ENCODE data around the gene HIGD2B. TPM values are rescaled to one million over a fixed set of nuclear protein-coding genes. Genes with fewer than 3 reads are reported as not detected.
"Not testable (repeated sequence)": the region's sequence is repeated elsewhere in the genome, so short reads cannot be mapped to it uniquely, and the experiment has no call there.

HIGD2B gene
- total RNA-seq, 1 donor from 2014 or later: not detected

GRCh38 chr15:72682772-72683171 is 3.2 kb downstream of the HIGD2B start:
- Histone ChIP-seq H3K27me3 (ENCODE audit: control insufficient read depth in 3 of 3, insufficient read depth in 3 of 3, low read length in 3 of 3) (peaks cover 0 to 6% (median 2%) of the 10 kb centered on the region in 3 donors), H3K9me3 (ENCODE audit: control insufficient read depth in 3 of 3, low read length in 3 of 3) (no peaks in the 10 kb centered on the region), H3K4me3 (ENCODE audit: low read length in 3 of 3) (no peak overlapping the region), H3K4me1 (ENCODE audit: control insufficient read depth in 3 of 3, insufficient read depth in 3 of 3, low read length in 3 of 3) (peaks cover 4 to 10% (median 8%) of the 10 kb centered on the region in 3 donors), H3K27ac (ENCODE audit: low read depth, low read length) (no peak overlapping the region), H3K36me3 (ENCODE audit: control insufficient read depth in 3 of 3, insufficient read depth in 3 of 3, low read length in 3 of 3) (no peaks in the 10 kb centered on the region), H3K9ac (ENCODE audit: low read depth in 1 of 3, low read length in 3 of 3) (no peak overlapping the region)

- Histone ChIP-seq H3K4me1 (ENCODE audit: control insufficient read depth in 3 of 3, insufficient read depth in 3 of 3, low read length in 3 of 3) (peaks cover 4 to 8% (median 7%) of the 10 kb centered on the region in 3 donors), H3K9me3 (ENCODE audit: control insufficient read depth in 3 of 3, low read length in 3 of 3) (no peaks in the 10 kb centered on the region), H3K9ac (ENCODE audit: low read depth in 1 of 3, low read length in 3 of 3) (no peak overlapping the region), H3K27me3 (ENCODE audit: control insufficient read depth in 3 of 3, insufficient read depth in 3 of 3, low read length in 3 of 3) (peaks cover 0 to 11% (median 2%) of the 10 kb centered on the region in 3 donors), H3K36me3 (ENCODE audit: control insufficient read depth in 3 of 3, insufficient read depth in 3 of 3, low read length in 3 of 3) (no peaks in the 10 kb centered on the region), H3K27ac (ENCODE audit: low read depth, low read length) (no peak overlapping the region), H3K4me3 (ENCODE audit: low read length in 3 of 3) (no peak overlapping the region)
Measured at GRCh38 chr15:72680931-72681330, 5.1 kb downstream of the HIGD2B start.

- no peak overlapping the region for H3K27ac ChIP-seq (ENCODE audit: low read depth, low read length)
- no peak overlapping the region for H3K9ac ChIP-seq (ENCODE audit: low read depth in 1 of 3, low read length in 3 of 3)
- H3K9me3 ChIP-seq (ENCODE audit: control insufficient read depth in 3 of 3, low read length in 3 of 3): no peaks in the 10 kb centered on the region
- peaks cover 0 to 13% (median 2%) of the 10 kb centered on the region in 3 donors for H3K27me3 ChIP-seq (ENCODE audit: control insufficient read depth in 3 of 3, insufficient read depth in 3 of 3, low read length in 3 of 3)
- H3K4me3 ChIP-seq (ENCODE audit: low read length in 3 of 3): no peak overlapping the region
- no peaks in the 10 kb centered on the region for H3K4me1 ChIP-seq (ENCODE audit: control insufficient read depth in 3 of 3, insufficient read depth in 3 of 3, low read length in 3 of 3)
- no peaks in the 10 kb centered on the region for H3K36me3 ChIP-seq (ENCODE audit: control insufficient read depth in 3 of 3, insufficient read depth in 3 of 3, low read length in 3 of 3)
Measured at GRCh38 chr15:72676838-72677237, 9.1 kb downstream of the HIGD2B start.

- Histone ChIP-seq H3K4me1 (ENCODE audit: control insufficient read depth in 3 of 3, insufficient read depth in 3 of 3, low read length in 3 of 3) (peaks cover 4 to 7% (median 5%) of the 10 kb centered on the region in 3 donors), H3K27ac (ENCODE audit: low read depth, low read length) (no peak overlapping the region), H3K36me3 (ENCODE audit: control insufficient read depth in 3 of 3, insufficient read depth in 3 of 3, low read length in 3 of 3) (no peaks in the 10 kb centered on the region), H3K27me3 (ENCODE audit: control insufficient read depth in 3 of 3, insufficient read depth in 3 of 3, low read length in 3 of 3) (peaks cover 0 to 3% (median 3%) of the 10 kb centered on the region in 3 donors), H3K9ac (ENCODE audit: low read depth in 1 of 3, low read length in 3 of 3) (no peak overlapping the region), H3K4me3 (ENCODE audit: low read length in 3 of 3) (no peak overlapping the region), H3K9me3 (ENCODE audit: control insufficient read depth in 3 of 3, low read length in 3 of 3) (no peaks in the 10 kb centered on the region)
Measured at GRCh38 chr15:72671525-72671924, 14.5 kb downstream of the HIGD2B start.

- H3K27ac ChIP-seq (ENCODE audit: low read depth, low read length); H3K27me3 ChIP-seq (ENCODE audit: control insufficient read depth in 3 of 3, insufficient read depth in 3 of 3, low read length in 3 of 3); H3K9me3 ChIP-seq (ENCODE audit: control insufficient read depth in 3 of 3, low read length in 3 of 3); H3K4me1 ChIP-seq (ENCODE audit: control insufficient read depth in 3 of 3, insufficient read depth in 3 of 3, low read length in 3 of 3); H3K36me3 ChIP-seq (ENCODE audit: control insufficient read depth in 3 of 3, insufficient read depth in 3 of 3, low read length in 3 of 3): not testable (repeated sequence)
- peak overlapping the region in 2 of 3 donors; percentile 56 to 74 for H3K4me3 ChIP-seq (ENCODE audit: low read length in 3 of 3)
- H3K9ac ChIP-seq (ENCODE audit: low read depth in 1 of 3, low read length in 3 of 3): peak overlapping the region in 1 of 3 donors; percentile 73
Measured at GRCh38 chr15:72670656-72671352, 15.2 kb downstream of the HIGD2B start.

GRCh38 chr15:72669803-72670202 is 16.2 kb downstream of the HIGD2B start:
- not testable (repeated sequence) for H3K4me1 ChIP-seq (ENCODE audit: control insufficient read depth in 3 of 3, insufficient read depth in 3 of 3, low read length in 3 of 3); H3K9me3 ChIP-seq (ENCODE audit: control insufficient read depth in 3 of 3, low read length in 3 of 3); H3K27me3 ChIP-seq (ENCODE audit: control insufficient read depth in 3 of 3, insufficient read depth in 3 of 3, low read length in 3 of 3); H3K4me3 ChIP-seq (ENCODE audit: low read length in 3 of 3); H3K9ac ChIP-seq (ENCODE audit: low read depth in 1 of 3, low read length in 3 of 3); H3K27ac ChIP-seq (ENCODE audit: low read depth, low read length); H3K36me3 ChIP-seq (ENCODE audit: control insufficient read depth in 3 of 3, insufficient read depth in 3 of 3, low read length in 3 of 3)

- not testable (repeated sequence) for H3K36me3 ChIP-seq (ENCODE audit: control insufficient read depth in 3 of 3, insufficient read depth in 3 of 3, low read length in 3 of 3); H3K27ac ChIP-seq (ENCODE audit: low read depth, low read length); H3K9ac ChIP-seq (ENCODE audit: low read depth in 1 of 3, low read length in 3 of 3); H3K4me1 ChIP-seq (ENCODE audit: control insufficient read depth in 3 of 3, insufficient read depth in 3 of 3, low read length in 3 of 3); H3K27me3 ChIP-seq (ENCODE audit: control insufficient read depth in 3 of 3, insufficient read depth in 3 of 3, low read length in 3 of 3); H3K9me3 ChIP-seq (ENCODE audit: control insufficient read depth in 3 of 3, low read length in 3 of 3); H3K4me3 ChIP-seq (ENCODE audit: low read length in 3 of 3)
Measured at GRCh38 chr15:72665706-72666105, 20.3 kb downstream of the HIGD2B start.

GRCh38 chr15:72663931-72664330 is 22.1 kb downstream of the HIGD2B start:
- not testable (repeated sequence) for H3K4me3 ChIP-seq (ENCODE audit: low read length in 3 of 3); H3K9ac ChIP-seq (ENCODE audit: low read depth in 1 of 3, low read length in 3 of 3); H3K9me3 ChIP-seq (ENCODE audit: control insufficient read depth in 3 of 3, low read length in 3 of 3); H3K36me3 ChIP-seq (ENCODE audit: control insufficient read depth in 3 of 3, insufficient read depth in 3 of 3, low read length in 3 of 3); H3K27me3 ChIP-seq (ENCODE audit: control insufficient read depth in 3 of 3, insufficient read depth in 3 of 3, low read length in 3 of 3); H3K27ac ChIP-seq (ENCODE audit: low read depth, low read length); H3K4me1 ChIP-seq (ENCODE audit: control insufficient read depth in 3 of 3, insufficient read depth in 3 of 3, low read length in 3 of 3)

- not testable (repeated sequence) for H3K9ac ChIP-seq (ENCODE audit: low read depth in 1 of 3, low read length in 3 of 3); H3K27me3 ChIP-seq (ENCODE audit: control insufficient read depth in 3 of 3, insufficient read depth in 3 of 3, low read length in 3 of 3); H3K4me1 ChIP-seq (ENCODE audit: control insufficient read depth in 3 of 3, insufficient read depth in 3 of 3, low read length in 3 of 3); H3K9me3 ChIP-seq (ENCODE audit: control insufficient read depth in 3 of 3, low read length in 3 of 3); H3K4me3 ChIP-seq (ENCODE audit: low read length in 3 of 3); H3K36me3 ChIP-seq (ENCODE audit: control insufficient read depth in 3 of 3, insufficient read depth in 3 of 3, low read length in 3 of 3); H3K27ac ChIP-seq (ENCODE audit: low read depth, low read length)
Measured at GRCh38 chr15:72661081-72661480, 24.9 kb downstream of the HIGD2B start.

- H3K9ac ChIP-seq (ENCODE audit: low read depth in 1 of 3, low read length in 3 of 3); H3K4me1 ChIP-seq (ENCODE audit: control insufficient read depth in 3 of 3, insufficient read depth in 3 of 3, low read length in 3 of 3); H3K27me3 ChIP-seq (ENCODE audit: control insufficient read depth in 3 of 3, insufficient read depth in 3 of 3, low read length in 3 of 3); H3K36me3 ChIP-seq (ENCODE audit: control insufficient read depth in 3 of 3, insufficient read depth in 3 of 3, low read length in 3 of 3); H3K4me3 ChIP-seq (ENCODE audit: low read length in 3 of 3); H3K9me3 ChIP-seq (ENCODE audit: control insufficient read depth in 3 of 3, low read length in 3 of 3); H3K27ac ChIP-seq (ENCODE audit: low read depth, low read length): not testable (repeated sequence)
Measured at GRCh38 chr15:72656014-72656413, 30.0 kb downstream of the HIGD2B start.

All from skeletal muscle tissue (tissue), 4 donors.